Upper lobe of right lung (tissue), 1 donor: ENCODE data around the gene CHD1. TPM values are rescaled to one million over a fixed set of nuclear protein-coding genes. Genes with fewer than 3 reads are reported as not detected.
"Not testable (repeated sequence)": the region's sequence is repeated elsewhere in the genome, so short reads cannot be mapped to it uniquely, and the experiment has no call there.

Experiments used
- ATAC-seq: fragments of 200-7000 bp; cut with Tn5 transposase; one replicate; pipeline ENCODE4 v1.9.1; 2020; ENCODE audit warnings: mild to moderate bottlenecking, moderate library complexity
- DNase-seq: peaks from one replicate; pipeline ENCODE4 v3.0.0-alpha.2; 2020
- H3K27ac ChIP-seq: fragments of 200-600 bp; one replicate; pipeline ENCODE4 v1.8.0; 2022
- H3K27me3 ChIP-seq: fragments of 200-600 bp; one replicate; pipeline ENCODE4 v1.8.0; 2022; ENCODE audit warnings: mild to moderate bottlenecking
- H3K36me3 ChIP-seq: fragments of 200-600 bp; one replicate; pipeline ENCODE4 v1.8.0; 2022
- H3K4me1 ChIP-seq: fragments of 200-600 bp; one replicate; pipeline ENCODE4 v1.8.0; 2022
- H3K4me3 ChIP-seq: fragments of 200-600 bp; one replicate; pipeline ENCODE4 v1.8.0; 2022; ENCODE audit warnings: mild to moderate bottlenecking
- H3K9me3 ChIP-seq: fragments of 200-600 bp; one replicate; pipeline ENCODE4 v1.8.0; 2022
- CTCF ChIP-seq: fragments of 200-600 bp; IDR thresholded peaks from one replicate; pipeline ENCODE4 v1.8.0; 2022; ENCODE audit warnings: antibody characterized with exemption
- intact Hi-C: fragments of 100-400 bp; cut with DNase I; formaldehyde crosslinking; loops from one replicate; pipeline ENCODE4 v1.11.0; 2022
- total RNA-seq: library from RNA; stranded (reverse); fragmentation: NEBNext Ultra II Directional; extraction: Animal tissue kit (Norgen Biotek cat#: 25700); gene quantifications from one replicate; pipeline ENCODE4 v1.2.1, GENCODE V29; 2021
- donor health status: DM: no; HTN: yes; CAD: no; lungs with severe emphysema.

The CHD1 gene
- total RNA-seq, 1 donor from 2014 or later = 33.3 TPM

- no peaks in the 10 kb centered on the region for H3K4me1 ChIP-seq
- no peak for TF ChIP-seq CTCF
- no peaks in the 10 kb centered on the region for H3K27me3 ChIP-seq
- no peak overlapping the region for H3K4me3 ChIP-seq
- no peaks in the 10 kb centered on the region for H3K36me3 ChIP-seq
- H3K9me3 ChIP-seq = no peaks in the 10 kb centered on the region
- intact Hi-C loops = no loop called here
- DNase-seq (no peak), ATAC-seq (no peak)
- no peak overlapping the region for H3K27ac ChIP-seq
Measured at GRCh38 chr5:98961665-98962344, 33.0 kb upstream of the CHD1 start.

- TF ChIP-seq CTCF = no peak
- Histone ChIP-seq H3K9me3 (no peaks in the 10 kb centered on the region), H3K4me3 (no peak overlapping the region), H3K36me3 (no peaks in the 10 kb centered on the region), H3K27ac (no peak overlapping the region), H3K4me1 (no peaks in the 10 kb centered on the region), H3K27me3 (no peaks in the 10 kb centered on the region)
- intact Hi-C loops = no loop called here
- DNase-seq = no peak
- no peak for ATAC-seq
Measured at GRCh38 chr5:98957307-98957706, 28.5 kb upstream of the CHD1 start.

DNA sequence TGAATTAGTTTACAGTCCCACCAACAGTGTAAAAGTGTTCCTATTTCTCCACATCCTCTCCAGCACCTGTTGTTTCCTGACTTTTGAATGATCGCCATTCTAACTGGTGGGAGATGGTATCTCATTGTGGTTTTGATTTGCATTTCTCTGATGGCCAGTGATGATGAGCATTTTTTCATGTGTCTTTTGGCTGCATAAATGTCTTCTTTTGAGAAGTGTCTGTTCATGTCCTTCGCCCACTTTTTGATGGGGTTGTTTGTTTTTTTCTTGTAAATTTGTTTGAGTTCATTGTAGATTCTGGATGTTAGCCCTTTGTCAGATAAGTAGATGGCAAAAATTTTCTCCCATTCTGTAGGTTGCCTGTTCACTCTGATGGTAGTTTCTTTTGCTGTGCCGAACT lies 27.1 kb upstream of the CHD1 start:
- ATAC-seq, H3K27me3 ChIP-seq, H3K27ac ChIP-seq, H3K4me3 ChIP-seq, H3K4me1 ChIP-seq, intact Hi-C loops, H3K9me3 ChIP-seq, DNase-seq, H3K36me3 ChIP-seq: not testable (repeated sequence)

DNA sequence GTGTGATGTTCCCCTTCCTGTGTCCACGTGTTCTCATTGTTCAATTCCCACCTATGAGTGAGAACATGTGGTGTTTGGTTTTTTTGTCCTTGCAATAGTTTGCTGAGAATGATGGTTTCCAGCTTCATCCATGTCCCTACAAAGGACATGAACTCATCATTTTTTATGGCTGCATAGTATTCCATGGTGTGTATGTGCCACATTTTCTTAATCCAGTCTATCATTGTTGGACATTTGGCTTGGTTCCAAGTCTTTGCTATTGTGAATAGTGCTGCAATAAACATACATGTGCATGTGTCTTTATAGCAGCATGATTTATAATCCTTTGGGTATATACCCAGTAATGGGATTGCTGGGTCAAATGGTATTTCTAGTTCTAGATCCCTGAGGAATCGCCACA lies 26.7 kb upstream of the CHD1 start:
- H3K36me3 ChIP-seq, H3K27me3 ChIP-seq, ATAC-seq, H3K9me3 ChIP-seq, H3K4me3 ChIP-seq, DNase-seq, intact Hi-C loops, H3K27ac ChIP-seq, H3K4me1 ChIP-seq: not testable (repeated sequence)

GRCh38 chr5:98954392-98955028 lies 25.7 kb upstream of the CHD1 start:
- intact Hi-C loops = no loop called here
- H3K27me3 ChIP-seq = no peaks in the 10 kb centered on the region

GRCh38 chr5:98942847-98943246 lies 14.0 kb upstream of the CHD1 start:
- TF ChIP-seq CTCF = no peak
- ATAC-seq (no peak), DNase-seq (no peak)
- H3K27me3 ChIP-seq = no peaks in the 10 kb centered on the region
- no peaks in the 10 kb centered on the region for H3K36me3 ChIP-seq
- H3K4me1 ChIP-seq = peaks cover 11% of the 10 kb centered on the region
- no peak overlapping the region for H3K27ac ChIP-seq
- H3K4me3 ChIP-seq = no peak overlapping the region
- intact Hi-C loops = no loop called here
- H3K9me3 ChIP-seq = no peaks in the 10 kb centered on the region

More at GRCh38 chr5:98954392-98955028, 25.7 kb upstream of the CHD1 start:
- Histone ChIP-seq H3K4me3 (no peak overlapping the region), H3K4me1 (no peaks in the 10 kb centered on the region), H3K36me3 (no peaks in the 10 kb centered on the region), H3K27ac (no peak overlapping the region), H3K9me3 (no peaks in the 10 kb centered on the region)
- TF ChIP-seq CTCF = no peak
- no peak for DNase-seq
- no peak for ATAC-seq
